Breast epithelium (tissue), 3 donors: ENCODE results near the gene MTUS2.

Experiments
- CTCF ChIP-seq, 3 donors: fragments of 450-650 bp; IDR thresholded peaks; one replicate each; pipeline ENCODE4 v1.5.1; 2016 to 2017; ENCODE audit warnings: antibody characterized with exemption in 3 of 3, mild to moderate bottlenecking in 3 of 3, moderate library complexity in 3 of 3
- POLR2A ChIP-seq: fragments of 450-650 bp; IDR thresholded peaks from one replicate; pipeline ENCODE4 v1.6.1; 2016; ENCODE audit warnings: antibody characterized with exemption, mild to moderate bottlenecking, moderate library complexity
- POLR2AphosphoS5 ChIP-seq, 3 donors: sonication (generic); formaldehyde crosslinking; IDR thresholded peaks; one replicate each; pipeline ENCODE4 v1.6.1; 2017; ENCODE audit warnings: antibody characterized with exemption in 3 of 3

- no peak for TF ChIP-seq CTCF (IDR thresholded peaks at IDR 0.05)
- TF ChIP-seq POLR2A: no peak
- no peak for TF ChIP-seq POLR2AphosphoS5 (IDR thresholded peaks at IDR 0.05)
These were observed 671.1 kb downstream of the MTUS2 start for GRCh38 chr13:29491248-29491647.
